GM13976 (cell line): Measurements from ENCODE around the gene CHGA.

ENCODE experiments used
- DNase-seq: peaks from one replicate; pipeline ENCODE4 v3.0.0; 2012; ENCODE audit warnings: low spot score
- in situ Hi-C: fragments of 300-500 bp; cut with MboI; formaldehyde crosslinking; loops from one replicate; pipeline ENCODE4 v1.12.0; 2022; ENCODE audit warnings: low sequenced_read_pairs, mixed read lengths, inconsistent platforms; ENCODE audit not compliant: unreplicated experiment
- TF ChIP-seq, protein P1 (sequence below): IDR thresholded peaks from 2 replicates; pipeline ENCODE4 v1.5.1; 2012; ENCODE audit warnings: borderline replicate concordance, mild to moderate bottlenecking; ENCODE audit not compliant: insufficient read depth; ENCODE audit errors: extremely low read depth, missing control alignments, control extremely low read depth

CHGA gene

DNA sequence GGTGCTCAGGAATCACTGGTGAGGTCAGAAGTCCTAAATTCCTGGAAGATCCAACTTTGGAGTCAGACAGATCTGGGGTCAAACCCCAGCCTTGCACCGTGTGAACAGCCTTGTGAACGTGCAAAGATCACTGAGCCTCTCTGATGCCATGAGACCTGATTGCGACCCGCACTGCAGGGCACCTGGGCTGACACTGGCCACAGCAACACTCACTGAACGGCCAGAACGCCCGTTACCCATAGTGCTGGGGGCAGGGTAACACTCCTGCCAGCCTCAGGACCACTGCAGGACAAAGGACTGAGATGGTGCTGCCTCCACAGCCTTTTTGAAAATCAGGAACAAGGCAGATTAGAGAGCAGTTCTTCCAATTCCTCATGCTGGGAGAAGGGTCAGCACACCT is 28.3 kb downstream of the CHGA start:
- DNase-seq, result no peak
- TF ChIP-seq, protein P1, sequence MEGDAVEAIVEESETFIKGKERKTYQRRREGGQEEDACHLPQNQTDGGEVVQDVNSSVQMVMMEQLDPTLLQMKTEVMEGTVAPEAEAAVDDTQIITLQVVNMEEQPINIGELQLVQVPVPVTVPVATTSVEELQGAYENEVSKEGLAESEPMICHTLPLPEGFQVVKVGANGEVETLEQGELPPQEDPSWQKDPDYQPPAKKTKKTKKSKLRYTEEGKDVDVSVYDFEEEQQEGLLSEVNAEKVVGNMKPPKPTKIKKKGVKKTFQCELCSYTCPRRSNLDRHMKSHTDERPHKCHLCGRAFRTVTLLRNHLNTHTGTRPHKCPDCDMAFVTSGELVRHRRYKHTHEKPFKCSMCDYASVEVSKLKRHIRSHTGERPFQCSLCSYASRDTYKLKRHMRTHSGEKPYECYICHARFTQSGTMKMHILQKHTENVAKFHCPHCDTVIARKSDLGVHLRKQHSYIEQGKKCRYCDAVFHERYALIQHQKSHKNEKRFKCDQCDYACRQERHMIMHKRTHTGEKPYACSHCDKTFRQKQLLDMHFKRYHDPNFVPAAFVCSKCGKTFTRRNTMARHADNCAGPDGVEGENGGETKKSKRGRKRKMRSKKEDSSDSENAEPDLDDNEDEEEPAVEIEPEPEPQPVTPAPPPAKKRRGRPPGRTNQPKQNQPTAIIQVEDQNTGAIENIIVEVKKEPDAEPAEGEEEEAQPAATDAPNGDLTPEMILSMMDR, result no peak
- in situ Hi-C loops, result no loop called here

- in situ Hi-C loops, result no loop called here
- TF ChIP-seq, protein P1, result peak; percentile 97
- peak; percentile 96 for DNase-seq
Measured at GRCh38 chr14:92951912-92952471, 29.0 kb downstream of the CHGA start.

DNA sequence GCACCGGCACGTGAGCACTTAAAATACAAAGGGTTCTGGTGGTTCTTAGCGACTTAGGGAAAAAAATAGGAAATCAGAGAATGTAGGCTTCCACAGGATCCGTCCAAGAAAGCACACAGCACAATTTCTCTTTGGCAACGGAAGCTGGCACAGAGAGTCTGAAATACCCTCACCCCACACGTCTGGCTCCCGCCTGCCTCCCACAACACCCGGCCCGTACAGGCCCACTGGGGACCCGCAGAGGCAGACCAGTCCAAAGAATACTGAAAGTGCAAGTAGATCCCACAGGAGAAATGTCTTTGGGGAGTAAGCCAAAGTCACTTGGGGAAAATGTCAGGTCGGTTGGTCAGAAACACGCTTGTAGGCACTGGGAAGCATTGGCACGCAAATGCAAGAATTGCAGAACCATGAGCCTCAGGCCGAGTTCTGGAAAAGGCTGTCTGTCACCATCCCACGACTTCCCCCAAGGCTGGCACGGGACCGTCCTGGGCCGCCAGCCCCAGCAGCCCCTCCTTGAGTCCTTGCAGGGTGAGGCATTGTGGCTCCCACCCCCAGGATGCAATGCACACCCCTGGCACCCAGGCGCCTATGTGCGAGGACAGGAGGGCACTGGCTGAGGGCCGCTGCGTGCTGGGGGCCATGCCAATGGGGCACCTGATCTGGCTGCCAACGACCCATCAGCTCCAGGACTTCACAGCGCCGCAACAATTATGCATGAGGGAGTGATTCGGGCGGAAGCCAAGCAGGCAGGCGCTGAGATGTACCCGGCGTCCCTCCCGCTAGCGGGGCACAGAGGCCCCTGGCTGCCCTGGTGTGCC is 29.7 kb downstream of the CHGA start:
- DNase-seq, result no peak
- in situ Hi-C loops, result no loop called here
- TF ChIP-seq, protein P1, result no peak

DNA sequence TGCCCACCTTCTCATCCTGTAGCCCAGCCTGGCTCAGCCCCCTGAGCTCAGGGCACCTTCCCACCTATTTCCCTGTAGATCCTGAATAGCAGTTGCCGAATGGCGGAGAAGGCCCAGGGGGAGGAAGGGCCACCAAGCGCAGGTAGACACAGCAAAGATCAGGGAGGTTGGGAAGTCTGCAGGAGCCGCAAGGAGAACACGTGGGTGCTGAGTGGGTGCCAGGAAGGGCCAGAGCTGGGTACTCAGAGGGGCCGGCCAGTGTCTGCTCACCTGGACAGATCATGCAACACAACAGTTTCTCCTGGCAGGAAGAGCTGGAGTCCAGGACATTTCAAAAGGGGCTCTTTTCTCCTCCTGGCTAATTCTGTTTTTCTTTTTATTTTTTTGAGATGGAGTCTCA is 30.6 kb downstream of the CHGA start:
- in situ Hi-C loops, result no loop called here
- TF ChIP-seq, protein P1, result no peak
- DNase-seq, result no peak

DNA sequence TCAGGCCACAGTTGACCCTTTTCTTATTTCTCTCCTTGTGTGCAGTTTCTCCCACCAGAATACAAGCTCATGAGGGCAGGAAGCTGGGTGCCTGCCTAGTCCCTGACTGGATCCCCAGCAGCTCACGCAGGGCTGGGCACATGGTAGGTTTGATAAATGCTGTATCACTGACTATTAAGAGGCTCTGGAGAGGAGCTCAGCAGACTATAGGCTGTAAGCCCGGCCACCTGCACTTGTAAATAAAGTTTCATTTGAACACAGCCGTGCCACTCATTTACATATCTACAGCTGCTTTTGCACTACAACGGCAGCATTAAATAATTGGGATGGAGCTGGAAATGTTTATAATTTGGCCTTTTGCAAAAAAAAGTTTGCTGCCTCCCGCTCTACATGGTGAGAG is 32.0 kb downstream of the CHGA start:
- TF ChIP-seq, protein P1, result no peak
- in situ Hi-C loops, result no loop called here

DNA sequence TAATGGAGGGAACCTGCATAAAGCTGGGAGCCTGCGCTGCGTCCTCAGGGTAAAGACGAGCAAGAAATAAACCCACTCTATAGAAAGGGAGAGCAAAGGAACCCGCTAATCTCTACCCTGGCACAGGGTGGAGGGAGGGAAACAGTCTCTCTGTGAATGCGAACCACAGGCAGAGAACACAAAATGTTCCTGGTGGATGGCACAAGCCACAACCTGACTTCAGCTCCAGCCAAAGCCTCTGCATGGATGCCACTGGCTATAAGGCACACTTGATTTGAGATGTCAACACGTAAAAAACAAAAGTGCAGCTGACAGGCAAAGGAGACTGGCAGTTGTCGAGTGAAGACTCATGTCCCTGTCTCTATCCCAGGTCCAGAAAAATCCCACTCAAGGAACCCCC is 32.4 kb downstream of the CHGA start:
- TF ChIP-seq, protein P1, result no peak
- no peak for DNase-seq
- in situ Hi-C loops, result no loop called here

More for the DNA sequence above, 32.0 kb downstream of the CHGA start:
- no peak for DNase-seq

DNA sequence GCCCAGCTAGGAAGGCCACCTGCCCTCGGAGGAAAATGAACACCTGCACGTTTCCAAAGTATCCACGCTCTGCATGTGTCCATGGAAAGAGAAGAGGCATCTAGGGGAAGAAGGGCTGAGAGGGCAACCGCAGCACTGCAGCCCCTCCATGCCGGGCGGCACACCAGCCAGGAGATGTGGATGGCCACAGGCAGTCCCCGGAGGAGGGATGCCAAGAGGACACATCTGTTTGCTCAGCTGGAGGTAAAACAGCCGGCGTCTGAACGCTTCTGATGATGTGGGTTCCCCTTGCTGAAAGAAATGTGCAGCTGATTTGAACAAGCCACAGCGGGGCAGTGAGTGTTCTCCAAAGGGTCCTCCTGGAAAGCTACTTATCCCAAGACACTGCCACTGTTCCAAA is 34.0 kb downstream of the CHGA start:
- DNase-seq, result no peak
- in situ Hi-C loops, result no loop called here
- TF ChIP-seq, protein P1, result no peak
